ENCODE measurements around the gene ACBD6.

Gene ACBD6

DNA sequence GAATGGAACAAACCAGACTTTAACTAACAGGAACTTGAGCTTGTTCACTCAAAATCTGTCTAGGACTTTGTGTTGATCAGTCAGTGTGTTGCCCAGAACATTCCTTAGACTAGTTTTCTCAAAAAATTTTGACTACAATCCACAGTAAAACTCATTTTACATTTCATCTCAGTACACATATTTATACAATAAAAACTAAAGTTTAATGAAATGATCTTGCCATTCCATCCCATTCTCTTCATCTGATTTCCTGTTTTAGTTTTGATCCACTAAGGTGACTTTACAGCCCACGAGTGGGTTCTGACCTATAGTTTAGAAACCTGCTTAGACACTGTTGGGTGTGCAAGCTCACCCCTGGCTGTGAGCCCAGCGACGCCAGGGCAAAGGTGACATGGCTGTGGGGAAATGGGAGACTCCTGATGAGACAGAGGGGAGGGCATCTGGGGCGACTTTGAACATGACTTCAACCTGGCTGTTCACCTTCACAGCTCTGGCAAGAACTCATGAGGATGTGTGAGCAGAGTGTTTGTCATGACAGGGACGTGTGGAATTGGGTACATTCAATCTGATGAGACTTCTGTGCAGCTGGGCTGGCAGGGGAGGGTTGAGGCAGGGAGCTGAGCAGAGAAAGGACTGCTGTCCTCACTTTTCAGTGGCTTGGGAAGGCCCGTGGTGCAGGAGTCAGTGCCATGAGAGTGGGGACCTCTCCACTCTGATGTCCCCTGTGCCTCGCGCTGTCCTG is 231.7 kb downstream of the ACBD6 start:
- H3K36me3 ChIP-seq (ENCODE audit: insufficient read depth, low read length) = peaks cover 13% of the 10 kb centered on the region
- H3K4me3 ChIP-seq (ENCODE audit: low read depth in 1 of 2, low read length in 2 of 2) = no peak overlapping the region
- no peaks in the 10 kb centered on the region for H3K4me1 ChIP-seq (ENCODE audit: insufficient read depth, low read length)
- no peaks in the 10 kb centered on the region for H3K9me3 ChIP-seq (ENCODE audit: low read length)
- H3K27me3 ChIP-seq (ENCODE audit: control insufficient read depth in 1 of 2, insufficient read depth in 2 of 2, low read length in 2 of 2) = no peaks in the 10 kb centered on the region
- H3K27ac ChIP-seq (ENCODE audit: low read depth, low read length) = no peak overlapping the region
- no peak overlapping the region for H3K9ac ChIP-seq (ENCODE audit: low read length)

DNA sequence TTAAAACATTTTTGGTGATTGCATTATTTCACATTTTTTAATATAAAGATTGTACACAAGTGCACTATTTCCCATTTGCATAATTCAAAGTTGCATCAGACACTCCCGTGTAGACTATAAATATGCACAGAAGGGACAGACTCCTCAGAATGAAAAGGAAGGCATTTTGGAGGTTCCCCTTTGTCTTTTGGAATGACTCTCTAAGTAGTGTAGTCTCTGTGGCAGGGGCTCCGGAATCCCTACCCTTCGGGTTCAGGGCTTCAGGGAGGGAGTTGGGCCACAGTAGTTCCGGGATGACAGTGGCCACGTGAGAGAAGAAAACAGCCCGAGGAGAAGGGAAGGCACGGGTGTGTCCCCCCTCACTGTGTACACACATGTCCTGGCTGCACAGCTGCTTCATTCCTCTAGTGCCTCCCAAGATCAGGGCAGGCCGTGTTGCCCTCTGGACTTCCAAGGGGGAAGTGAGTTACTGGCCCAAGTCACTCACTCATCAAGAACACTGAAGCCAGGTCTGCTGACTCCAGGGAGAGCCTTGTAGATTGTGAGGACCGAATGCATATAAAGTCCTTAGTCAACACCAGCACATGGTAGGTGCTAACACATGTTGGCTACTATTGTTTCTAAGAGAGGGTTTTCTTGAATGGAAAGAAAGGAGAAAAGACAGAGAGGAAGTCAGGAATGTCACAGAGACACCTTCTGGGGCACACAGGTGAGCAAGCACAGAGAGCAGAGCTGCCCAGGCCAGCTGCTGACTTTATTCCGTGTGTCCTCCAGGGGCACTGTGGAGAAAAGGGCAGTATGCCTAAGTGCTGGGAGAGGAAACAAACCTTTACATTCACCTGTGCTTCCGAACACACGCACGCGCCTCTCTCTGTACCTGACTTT is 232.5 kb downstream of the ACBD6 start:
- Histone ChIP-seq H3K4me3 (ENCODE audit: low read depth in 1 of 2, low read length in 2 of 2) (no peak overlapping the region), H3K27ac (ENCODE audit: low read depth, low read length) (no peak overlapping the region), H3K4me1 (ENCODE audit: insufficient read depth, low read length) (no peaks in the 10 kb centered on the region), H3K36me3 (ENCODE audit: insufficient read depth, low read length) (peaks cover 10% of the 10 kb centered on the region), H3K9ac (ENCODE audit: low read length) (no peak overlapping the region), H3K27me3 (ENCODE audit: control insufficient read depth in 1 of 2, insufficient read depth in 2 of 2, low read length in 2 of 2) (no peaks in the 10 kb centered on the region), H3K9me3 (ENCODE audit: low read length) (no peaks in the 10 kb centered on the region)

DNA sequence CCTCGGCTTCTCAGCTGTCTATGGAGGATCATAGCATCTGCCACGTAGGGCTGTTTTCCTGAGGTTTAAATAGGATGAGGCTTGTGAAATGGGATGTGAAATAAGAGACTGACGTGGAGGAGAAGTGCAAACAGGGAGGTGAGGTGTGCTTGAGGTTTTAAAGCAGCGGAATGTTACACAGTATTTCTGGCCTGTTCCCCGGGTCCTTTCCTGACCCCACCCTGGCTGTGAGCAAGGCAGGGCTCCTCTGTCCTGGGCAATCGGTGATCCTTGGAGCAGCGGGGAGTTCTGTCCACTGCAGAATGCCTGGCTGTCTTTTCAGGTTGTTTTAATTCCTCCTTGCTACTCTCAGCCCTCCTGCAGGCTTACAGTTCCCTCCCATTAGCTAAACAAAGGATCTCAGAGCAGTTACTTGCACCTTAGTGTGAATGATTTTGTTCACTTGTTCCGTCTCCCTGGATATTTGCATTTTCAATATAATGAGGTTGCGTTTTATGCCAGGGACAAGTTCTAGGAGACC is 233.8 kb downstream of the ACBD6 start:
- Histone ChIP-seq H3K27me3 (ENCODE audit: control insufficient read depth in 1 of 2, insufficient read depth in 2 of 2, low read length in 2 of 2) (no peaks in the 10 kb centered on the region), H3K9ac (ENCODE audit: low read length) (no peak overlapping the region), H3K9me3 (ENCODE audit: low read length) (no peaks in the 10 kb centered on the region), H3K4me1 (ENCODE audit: insufficient read depth, low read length) (no peaks in the 10 kb centered on the region), H3K27ac (ENCODE audit: low read depth, low read length) (no peak overlapping the region), H3K4me3 (ENCODE audit: low read depth in 1 of 2, low read length in 2 of 2) (no peak overlapping the region), H3K36me3 (ENCODE audit: insufficient read depth, low read length) (no peaks in the 10 kb centered on the region)

DNA sequence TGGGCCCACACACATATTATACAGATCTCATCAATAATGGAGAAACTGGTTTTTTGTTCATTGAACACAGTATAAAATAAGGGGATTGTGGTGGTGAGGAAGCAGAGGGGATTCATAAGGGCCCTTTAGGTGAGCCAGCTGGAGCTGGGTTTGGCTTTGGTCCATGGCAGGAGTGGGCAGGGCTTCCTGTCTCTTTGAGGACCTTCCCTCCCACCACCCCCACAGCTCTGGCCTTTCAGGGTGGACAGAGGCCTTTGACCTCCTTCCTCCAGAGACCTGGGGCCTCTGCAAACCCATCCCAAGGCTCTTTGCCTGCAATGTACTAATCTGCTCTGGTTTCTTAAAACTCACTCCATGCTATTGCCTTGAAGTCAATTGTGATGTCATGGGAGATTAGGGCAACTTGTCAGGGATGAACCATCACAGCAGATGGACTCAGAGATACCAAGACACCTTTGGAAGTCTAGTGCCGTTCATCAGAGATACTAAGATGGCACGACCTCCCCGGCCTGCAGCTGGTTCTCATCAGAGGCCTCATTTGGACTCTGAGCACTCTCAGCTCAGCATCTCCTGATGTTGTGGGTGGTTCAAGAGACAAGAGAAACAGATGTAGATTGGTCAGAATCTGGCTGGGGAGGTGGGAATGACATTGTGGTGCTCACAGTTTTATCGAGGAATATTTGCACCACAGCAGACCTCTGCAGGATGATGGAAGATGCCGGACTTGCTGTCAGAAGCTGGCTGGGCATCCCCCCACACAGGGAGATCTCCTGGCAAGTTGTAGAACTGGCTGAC is 234.4 kb downstream of the ACBD6 start:
- no peak overlapping the region for H3K27ac ChIP-seq (ENCODE audit: low read depth, low read length)
- no peaks in the 10 kb centered on the region for H3K4me1 ChIP-seq (ENCODE audit: insufficient read depth, low read length)
- no peak overlapping the region for H3K4me3 ChIP-seq (ENCODE audit: low read depth in 1 of 2, low read length in 2 of 2)
- no peaks in the 10 kb centered on the region for H3K36me3 ChIP-seq (ENCODE audit: insufficient read depth, low read length)
- H3K9ac ChIP-seq (ENCODE audit: low read length) = no peak overlapping the region
- no peaks in the 10 kb centered on the region for H3K27me3 ChIP-seq (ENCODE audit: control insufficient read depth in 1 of 2, insufficient read depth in 2 of 2, low read length in 2 of 2)
- H3K9me3 ChIP-seq (ENCODE audit: low read length) = no peaks in the 10 kb centered on the region

DNA sequence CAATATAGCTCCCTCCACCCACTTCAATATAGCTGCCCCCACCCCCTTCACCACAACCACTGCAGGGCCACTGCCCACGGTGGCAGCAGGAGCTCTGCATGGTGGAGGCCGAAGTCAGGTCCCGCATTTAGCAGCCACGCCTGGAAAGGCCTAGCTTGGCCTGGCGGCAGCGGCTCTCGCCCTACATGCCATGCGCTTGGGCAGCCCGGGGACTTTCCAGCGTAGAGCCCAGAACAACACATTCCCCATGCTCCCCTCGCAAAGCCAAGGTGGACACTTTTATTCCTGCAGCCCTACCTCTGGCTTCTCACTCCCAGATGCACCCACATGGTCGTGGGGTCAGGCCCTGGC is 235.2 kb downstream of the ACBD6 start:
- no peaks in the 10 kb centered on the region for H3K9me3 ChIP-seq (ENCODE audit: low read length)
- no peak overlapping the region for H3K4me3 ChIP-seq (ENCODE audit: low read depth in 1 of 2, low read length in 2 of 2)
- H3K27me3 ChIP-seq (ENCODE audit: control insufficient read depth in 1 of 2, insufficient read depth in 2 of 2, low read length in 2 of 2) = no peaks in the 10 kb centered on the region
- no peak overlapping the region for H3K27ac ChIP-seq (ENCODE audit: low read depth, low read length)
- H3K36me3 ChIP-seq (ENCODE audit: insufficient read depth, low read length) = no peaks in the 10 kb centered on the region
- H3K4me1 ChIP-seq (ENCODE audit: insufficient read depth, low read length) = peaks cover 7% of the 10 kb centered on the region
- H3K9ac ChIP-seq (ENCODE audit: low read length) = no peak overlapping the region

DNA sequence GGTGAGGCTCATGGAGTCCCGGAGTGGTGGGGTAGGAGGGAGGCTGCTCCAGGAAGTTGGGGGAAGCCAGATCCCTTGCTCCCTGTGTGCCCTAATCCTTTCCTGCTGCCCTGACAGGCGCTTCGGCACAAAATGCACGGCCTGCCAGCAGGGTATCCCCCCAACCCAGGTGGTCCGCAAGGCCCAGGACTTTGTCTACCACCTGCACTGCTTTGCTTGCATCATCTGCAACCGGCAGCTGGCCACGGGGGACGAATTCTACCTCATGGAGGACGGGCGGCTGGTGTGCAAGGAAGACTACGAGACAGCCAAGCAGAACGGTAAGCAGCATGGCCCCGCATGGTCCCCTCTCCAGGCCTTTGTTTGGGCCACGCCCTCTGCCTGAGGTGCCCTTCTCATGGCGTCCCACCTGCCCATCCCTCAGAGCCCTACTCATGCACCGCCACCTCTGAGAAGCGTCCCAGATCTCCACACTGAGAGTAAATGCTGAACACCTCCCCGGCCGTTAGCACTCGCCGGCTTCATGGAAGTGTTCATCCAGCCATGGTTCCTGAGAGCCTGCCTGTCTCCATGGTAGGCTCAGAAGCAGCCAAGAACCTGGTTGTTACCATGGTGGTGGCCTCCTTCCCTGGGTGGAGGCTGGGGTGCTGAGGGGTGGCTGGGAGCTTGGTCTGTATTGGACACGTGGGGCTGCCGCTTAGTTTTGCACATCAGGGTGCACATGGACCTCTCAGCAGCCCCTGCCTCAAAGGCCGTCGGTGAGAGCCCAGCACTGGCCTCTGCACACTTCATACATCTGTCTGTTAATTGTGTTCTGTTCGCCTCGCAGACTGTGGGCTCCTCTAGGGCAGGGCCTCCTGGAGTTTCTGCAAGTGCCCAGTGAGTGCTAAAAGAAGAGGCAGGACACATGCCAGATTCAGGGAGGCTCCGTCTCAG is 235.8 kb downstream of the ACBD6 start:
- no peaks in the 10 kb centered on the region for H3K27me3 ChIP-seq (ENCODE audit: control insufficient read depth in 1 of 2, insufficient read depth in 2 of 2, low read length in 2 of 2)
- H3K36me3 ChIP-seq (ENCODE audit: insufficient read depth, low read length) = no peaks in the 10 kb centered on the region
- no peaks in the 10 kb centered on the region for H3K9me3 ChIP-seq (ENCODE audit: low read length)
- no peak overlapping the region for H3K9ac ChIP-seq (ENCODE audit: low read length)
- no peak overlapping the region for H3K4me3 ChIP-seq (ENCODE audit: low read depth in 1 of 2, low read length in 2 of 2)
- no peak overlapping the region for H3K27ac ChIP-seq (ENCODE audit: low read depth, low read length)
- peaks cover 14% of the 10 kb centered on the region for H3K4me1 ChIP-seq (ENCODE audit: insufficient read depth, low read length)

DNA sequence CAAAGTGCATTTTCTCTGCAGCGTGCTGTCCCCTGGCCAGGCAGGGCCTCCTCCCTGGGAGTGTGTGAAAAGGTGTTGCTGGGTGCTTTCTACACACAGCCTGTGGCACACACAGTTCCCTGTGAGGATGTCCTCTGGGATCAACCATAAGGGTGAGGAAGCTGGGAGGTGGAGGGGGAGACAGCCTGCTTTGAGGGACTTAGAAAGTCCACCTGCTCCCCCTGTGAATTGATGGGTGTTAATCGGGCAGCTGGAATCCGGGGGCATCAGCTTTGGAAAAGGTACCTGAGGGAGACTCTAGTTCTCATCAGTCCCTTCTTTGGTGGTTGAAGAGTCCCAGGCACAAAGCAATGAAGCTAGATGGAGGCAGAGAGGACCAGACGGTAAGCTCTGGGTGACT is 236.5 kb downstream of the ACBD6 start:
- no peaks in the 10 kb centered on the region for H3K9me3 ChIP-seq (ENCODE audit: low read length)
- no peaks in the 10 kb centered on the region for H3K27me3 ChIP-seq (ENCODE audit: control insufficient read depth in 1 of 2, insufficient read depth in 2 of 2, low read length in 2 of 2)
- H3K36me3 ChIP-seq (ENCODE audit: insufficient read depth, low read length) = no peaks in the 10 kb centered on the region
- no peak overlapping the region for H3K9ac ChIP-seq (ENCODE audit: low read length)
- H3K4me1 ChIP-seq (ENCODE audit: insufficient read depth, low read length) = peaks cover 15% of the 10 kb centered on the region
- H3K4me3 ChIP-seq (ENCODE audit: low read depth in 1 of 2, low read length in 2 of 2) = no peak overlapping the region
- no peak overlapping the region for H3K27ac ChIP-seq (ENCODE audit: low read depth, low read length)

DNA sequence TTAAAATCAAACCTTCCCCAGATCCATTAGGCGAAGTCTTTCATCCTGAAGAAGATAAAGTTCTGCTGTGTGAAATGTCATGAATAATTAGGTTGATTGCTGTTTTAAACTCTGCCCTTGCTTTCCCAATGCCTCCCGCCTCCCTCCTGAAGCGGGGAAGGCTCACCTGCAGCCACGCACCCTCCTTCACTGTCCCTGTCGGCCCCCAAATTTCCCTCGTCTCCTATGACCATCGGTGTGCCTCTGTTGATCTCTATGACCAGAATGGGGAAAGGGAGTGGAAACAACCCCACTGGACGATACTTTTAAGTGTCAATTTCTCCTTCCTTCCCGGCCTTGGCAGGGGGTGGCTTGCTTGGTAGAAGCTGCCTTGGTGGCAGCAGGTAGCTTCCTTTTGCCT is 237.2 kb downstream of the ACBD6 start:
- Histone ChIP-seq H3K4me1 (ENCODE audit: insufficient read depth, low read length) (peaks cover 15% of the 10 kb centered on the region), H3K27me3 (ENCODE audit: control insufficient read depth in 1 of 2, insufficient read depth in 2 of 2, low read length in 2 of 2) (no peaks in the 10 kb centered on the region), H3K36me3 (ENCODE audit: insufficient read depth, low read length) (no peaks in the 10 kb centered on the region), H3K9ac (ENCODE audit: low read length) (no peak overlapping the region), H3K9me3 (ENCODE audit: low read length) (no peaks in the 10 kb centered on the region), H3K27ac (ENCODE audit: low read depth, low read length) (no peak overlapping the region), H3K4me3 (ENCODE audit: low read depth in 1 of 2, low read length in 2 of 2) (no peak overlapping the region)

DNA sequence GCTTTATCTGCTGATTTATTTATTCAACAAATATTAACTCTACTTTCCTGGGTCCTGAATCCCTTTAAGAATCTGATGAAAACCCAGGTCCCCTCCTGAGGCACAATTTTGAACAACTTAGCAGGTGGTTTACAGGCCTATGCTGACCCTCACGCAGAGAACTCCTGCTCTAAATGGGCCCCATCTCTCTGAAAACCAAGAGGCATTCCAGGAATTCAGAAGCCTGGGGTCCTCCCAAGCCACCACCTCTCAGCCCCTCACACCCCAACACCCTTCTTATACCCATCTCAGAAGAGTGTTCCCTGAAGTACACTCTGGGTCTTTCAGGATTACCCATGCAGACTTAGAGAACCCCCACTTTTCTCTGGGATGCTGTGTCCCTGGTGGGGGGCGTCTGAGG is 237.8 kb downstream of the ACBD6 start:
- Histone ChIP-seq H3K36me3 (ENCODE audit: insufficient read depth, low read length) (no peaks in the 10 kb centered on the region), H3K4me1 (ENCODE audit: insufficient read depth, low read length) (peaks cover 15% of the 10 kb centered on the region), H3K27ac (ENCODE audit: low read depth, low read length) (no peak overlapping the region), H3K4me3 (ENCODE audit: low read depth in 1 of 2, low read length in 2 of 2) (no peak overlapping the region), H3K27me3 (ENCODE audit: control insufficient read depth in 1 of 2, insufficient read depth in 2 of 2, low read length in 2 of 2) (no peaks in the 10 kb centered on the region), H3K9me3 (ENCODE audit: low read length) (no peaks in the 10 kb centered on the region), H3K9ac (ENCODE audit: low read length) (no peak overlapping the region)

DNA sequence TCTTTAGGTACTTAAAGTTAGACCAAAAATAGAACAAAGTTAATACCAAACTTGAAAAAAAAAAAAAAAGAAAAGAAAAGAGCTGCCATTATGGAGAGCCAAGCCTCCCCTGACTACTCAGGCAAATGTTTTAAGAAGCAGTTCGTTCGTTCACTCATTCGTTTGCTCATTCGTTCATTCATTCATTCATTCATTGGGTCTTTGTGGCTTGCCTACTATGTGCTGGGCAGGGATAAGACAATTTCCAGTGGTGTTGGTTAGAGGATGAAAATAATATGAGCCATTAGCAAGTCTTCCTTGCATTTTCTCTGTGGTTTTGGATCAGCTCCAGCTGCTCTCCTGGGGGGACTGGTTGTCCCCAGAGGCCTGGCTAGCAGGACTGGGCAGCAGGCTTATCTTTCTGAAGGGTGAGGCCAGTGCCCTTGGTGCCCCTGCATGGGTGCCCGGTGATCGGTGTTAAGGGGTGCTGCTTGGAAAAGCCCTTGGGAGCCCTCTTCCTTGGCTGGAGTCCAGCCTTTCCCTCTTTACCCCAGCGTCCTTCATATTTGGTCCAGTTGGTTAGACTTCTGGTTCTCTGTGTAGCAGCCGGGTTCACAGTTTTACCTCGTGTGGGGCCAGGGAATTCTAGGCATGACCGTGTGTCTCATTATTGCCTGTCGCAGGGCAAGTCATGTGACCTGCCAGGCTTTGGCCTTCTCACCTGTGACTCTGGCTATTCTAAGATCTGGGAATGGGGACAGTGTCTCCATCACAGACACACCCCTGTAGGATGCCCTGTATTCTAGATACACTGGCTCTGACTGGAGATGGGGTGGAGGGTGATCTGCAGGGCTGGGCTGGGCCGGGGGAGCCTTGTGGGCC is 239.5 kb downstream of the ACBD6 start:
- Histone ChIP-seq H3K27me3 (ENCODE audit: control insufficient read depth in 1 of 2, insufficient read depth in 2 of 2, low read length in 2 of 2) (peaks cover 0 to 6% of the 10 kb centered on the region in 2 donors), H3K9ac (ENCODE audit: low read length) (no peak overlapping the region), H3K4me3 (ENCODE audit: low read depth in 1 of 2, low read length in 2 of 2) (no peak overlapping the region), H3K9me3 (ENCODE audit: low read length) (no peaks in the 10 kb centered on the region), H3K27ac (ENCODE audit: low read depth, low read length) (no peak overlapping the region), H3K4me1 (ENCODE audit: insufficient read depth, low read length) (peaks cover 15% of the 10 kb centered on the region), H3K36me3 (ENCODE audit: insufficient read depth, low read length) (no peaks in the 10 kb centered on the region)
